Rectal smooth muscle tissue (tissue), 1 donor: ENCODE results near the gene NPLOC4.

Experiments
- H3K27ac ChIP-seq: one replicate; pipeline ENCODE4 v1.7.0; 2013; ENCODE audit warnings: low read depth, low read length, inconsistent platforms
- H3K27me3 ChIP-seq: one replicate; pipeline ENCODE4 v1.7.0; 2013; ENCODE audit warnings: low read length; ENCODE audit not compliant: control insufficient read depth, insufficient read depth
- H3K36me3 ChIP-seq: one replicate; pipeline ENCODE4 v1.7.0; 2013; ENCODE audit warnings: low read length; ENCODE audit not compliant: control insufficient read depth, insufficient read depth
- H3K4me1 ChIP-seq: one replicate; pipeline ENCODE4 v1.7.0; 2013; ENCODE audit warnings: low read length; ENCODE audit not compliant: control insufficient read depth, insufficient read depth
- H3K4me3 ChIP-seq: one replicate; pipeline ENCODE4 v1.7.0; 2013; ENCODE audit warnings: low read length
- H3K9ac ChIP-seq: one replicate; pipeline ENCODE4 v1.7.0; 2013; ENCODE audit warnings: low read length

NPLOC4 gene

DNA sequence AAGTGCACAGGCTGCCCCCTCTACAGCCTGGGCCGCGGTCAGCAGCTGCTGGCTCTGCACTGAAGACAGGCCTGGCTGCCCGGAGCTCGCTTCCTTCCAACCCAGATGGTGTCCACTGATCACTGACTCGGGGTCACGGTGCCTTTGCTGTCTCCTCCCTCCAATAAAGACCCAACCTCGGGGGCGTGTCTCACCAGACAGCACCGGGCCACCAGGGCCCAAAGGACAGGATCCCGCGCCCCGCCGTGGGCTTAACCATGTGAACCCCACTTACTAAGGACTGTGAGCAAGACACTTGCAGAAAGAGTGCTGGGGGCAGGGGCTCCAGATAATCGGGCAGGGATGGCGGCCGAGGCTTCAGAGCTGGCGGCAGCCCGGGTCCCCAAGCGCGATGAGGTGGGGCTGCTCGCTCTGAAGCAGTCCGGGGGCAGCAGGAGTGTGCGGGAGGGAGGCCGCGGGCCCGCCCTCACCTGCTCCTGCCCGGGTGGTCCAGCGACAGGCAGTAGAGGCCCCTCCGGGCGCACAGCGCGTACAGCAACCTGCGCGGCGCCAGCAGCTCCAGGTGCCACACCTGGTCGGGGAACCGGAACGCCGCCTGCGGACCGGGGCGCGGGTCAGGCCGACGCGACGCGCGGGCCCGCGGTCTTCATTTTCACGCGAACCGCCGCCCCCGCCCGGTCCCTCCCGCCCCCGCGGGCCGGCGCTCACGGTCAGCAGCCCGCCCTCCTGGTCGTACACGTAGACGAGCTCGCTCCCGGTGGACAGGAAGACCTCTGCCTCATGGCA lies 85.3 kb downstream of the NPLOC4 start:
- Histone ChIP-seq H3K27ac (peak overlapping the region; percentile 67), H3K4me1 (peaks cover 12% of the 10 kb centered on the region), H3K4me3 (peak overlapping the region; percentile 89), H3K27me3 (no peaks in the 10 kb centered on the region), H3K36me3 (peaks cover 9% of the 10 kb centered on the region), H3K9ac (peak overlapping the region; percentile 50)

- Histone ChIP-seq H3K9ac (no peak overlapping the region), H3K27ac (no peak overlapping the region), H3K4me1 (peaks cover 12% of the 10 kb centered on the region), H3K36me3 (peaks cover 9% of the 10 kb centered on the region), H3K4me3 (peak overlapping the region; percentile 89), H3K27me3 (no peaks in the 10 kb centered on the region)
Observed at GRCh38 chr17:81550830-81551457, 86.0 kb downstream of the NPLOC4 start.

DNA sequence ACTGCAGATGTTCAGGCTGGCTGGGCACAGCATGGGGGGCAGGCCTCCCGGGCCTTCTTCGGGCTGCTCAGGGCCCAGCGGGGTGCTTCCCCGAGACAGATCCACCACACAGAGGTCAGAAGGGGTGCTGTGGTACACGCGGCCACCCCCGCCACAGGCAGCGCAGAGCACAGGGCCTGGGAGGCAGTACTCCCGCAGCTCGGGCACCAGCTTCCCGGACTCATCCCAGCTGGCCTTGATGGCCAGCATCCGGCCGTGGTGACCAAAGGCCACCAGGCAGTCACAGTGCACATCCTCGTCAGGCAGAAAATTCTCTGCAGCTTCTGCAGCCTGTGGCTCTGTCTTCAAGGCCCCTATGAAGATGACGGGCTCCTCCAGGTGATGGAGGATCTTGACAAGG lies 86.6 kb downstream of the NPLOC4 start:
- Histone ChIP-seq H3K9ac (no peak overlapping the region), H3K36me3 (peaks cover 10% of the 10 kb centered on the region), H3K4me1 (peaks cover 12% of the 10 kb centered on the region), H3K27ac (no peak overlapping the region), H3K27me3 (no peaks in the 10 kb centered on the region), H3K4me3 (no peak overlapping the region)

DNA sequence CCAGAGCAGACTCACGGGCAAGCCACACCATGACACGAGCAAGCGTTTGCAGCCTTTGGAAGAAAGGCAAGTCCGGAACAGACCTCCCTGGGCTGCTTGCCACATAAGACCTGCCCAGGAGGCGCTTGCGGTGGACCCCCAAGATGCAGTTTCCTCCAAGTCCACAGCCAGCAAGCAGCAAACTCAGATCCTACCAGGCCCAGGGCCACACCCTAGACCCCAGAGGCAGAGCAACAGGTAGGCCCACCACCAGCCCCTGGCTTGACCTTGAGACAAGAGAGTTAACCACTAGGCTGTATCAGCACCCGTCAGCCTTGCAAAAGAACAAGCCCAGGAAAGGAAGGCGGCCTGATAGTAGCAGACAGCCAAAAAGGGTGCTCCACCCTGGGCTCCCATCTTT lies 87.1 kb downstream of the NPLOC4 start:
- no peak overlapping the region for H3K9ac ChIP-seq
- peaks cover 15% of the 10 kb centered on the region for H3K36me3 ChIP-seq
- no peak overlapping the region for H3K27ac ChIP-seq
- peaks cover 12% of the 10 kb centered on the region for H3K4me1 ChIP-seq
- no peaks in the 10 kb centered on the region for H3K27me3 ChIP-seq
- no peak overlapping the region for H3K4me3 ChIP-seq

- H3K4me3 ChIP-seq = no peak overlapping the region
Observed at GRCh38 chr17:81549031-81549557, 87.8 kb downstream of the NPLOC4 start.

GRCh38 chr17:81547614-81547982 lies 89.3 kb downstream of the NPLOC4 start:
- H3K36me3 ChIP-seq = peaks cover 21% of the 10 kb centered on the region
- no peak overlapping the region for H3K27ac ChIP-seq
- H3K4me1 ChIP-seq = peaks cover 5% of the 10 kb centered on the region
- H3K4me3 ChIP-seq = no peak overlapping the region
- no peak overlapping the region for H3K9ac ChIP-seq
- no peaks in the 10 kb centered on the region for H3K27me3 ChIP-seq

More at GRCh38 chr17:81549031-81549557, 87.8 kb downstream of the NPLOC4 start:
- Histone ChIP-seq H3K9ac (no peak overlapping the region), H3K36me3 (peaks cover 19% of the 10 kb centered on the region), H3K27ac (no peak overlapping the region), H3K4me1 (peaks cover 12% of the 10 kb centered on the region), H3K27me3 (no peaks in the 10 kb centered on the region)

DNA sequence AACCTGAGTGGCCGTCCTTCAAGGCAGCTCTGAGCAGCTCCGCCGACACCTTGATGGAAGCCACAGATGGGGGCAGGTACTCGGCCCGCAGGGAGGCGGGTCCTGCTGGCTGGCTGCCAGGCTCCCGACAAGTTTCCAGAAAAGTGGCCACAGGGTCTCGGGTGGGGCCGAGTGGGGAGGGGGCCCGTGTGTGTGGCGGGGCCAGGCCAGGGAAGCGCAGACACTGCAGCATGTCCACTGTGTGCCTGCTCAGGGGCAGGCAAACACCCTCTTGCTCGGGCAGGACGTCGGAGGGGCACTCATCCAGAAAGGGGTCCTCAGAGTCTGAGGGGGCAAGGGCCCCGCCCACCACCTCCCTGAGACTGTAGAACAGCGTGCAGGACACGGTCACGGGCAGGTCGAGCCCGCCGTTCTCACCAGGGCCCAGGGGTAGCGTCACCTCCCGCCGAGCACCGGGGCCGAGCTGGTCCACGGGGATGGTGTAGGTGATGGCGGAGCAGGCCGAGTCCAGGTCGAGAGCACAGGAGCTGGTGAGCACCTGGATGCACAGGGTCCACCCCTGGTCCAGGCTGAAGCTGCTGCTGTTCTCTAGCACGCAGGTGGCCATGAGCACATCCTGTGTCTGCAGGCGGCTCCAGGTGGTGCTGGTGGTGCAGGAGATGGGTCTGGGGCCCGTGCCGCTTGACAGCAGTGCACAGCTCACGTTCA lies 89.9 kb downstream of the NPLOC4 start:
- Histone ChIP-seq H3K36me3 (peaks cover 21% of the 10 kb centered on the region), H3K9ac (no peak overlapping the region), H3K27me3 (no peaks in the 10 kb centered on the region), H3K4me3 (no peak overlapping the region), H3K4me1 (peaks cover 5% of the 10 kb centered on the region), H3K27ac (no peak overlapping the region)

DNA sequence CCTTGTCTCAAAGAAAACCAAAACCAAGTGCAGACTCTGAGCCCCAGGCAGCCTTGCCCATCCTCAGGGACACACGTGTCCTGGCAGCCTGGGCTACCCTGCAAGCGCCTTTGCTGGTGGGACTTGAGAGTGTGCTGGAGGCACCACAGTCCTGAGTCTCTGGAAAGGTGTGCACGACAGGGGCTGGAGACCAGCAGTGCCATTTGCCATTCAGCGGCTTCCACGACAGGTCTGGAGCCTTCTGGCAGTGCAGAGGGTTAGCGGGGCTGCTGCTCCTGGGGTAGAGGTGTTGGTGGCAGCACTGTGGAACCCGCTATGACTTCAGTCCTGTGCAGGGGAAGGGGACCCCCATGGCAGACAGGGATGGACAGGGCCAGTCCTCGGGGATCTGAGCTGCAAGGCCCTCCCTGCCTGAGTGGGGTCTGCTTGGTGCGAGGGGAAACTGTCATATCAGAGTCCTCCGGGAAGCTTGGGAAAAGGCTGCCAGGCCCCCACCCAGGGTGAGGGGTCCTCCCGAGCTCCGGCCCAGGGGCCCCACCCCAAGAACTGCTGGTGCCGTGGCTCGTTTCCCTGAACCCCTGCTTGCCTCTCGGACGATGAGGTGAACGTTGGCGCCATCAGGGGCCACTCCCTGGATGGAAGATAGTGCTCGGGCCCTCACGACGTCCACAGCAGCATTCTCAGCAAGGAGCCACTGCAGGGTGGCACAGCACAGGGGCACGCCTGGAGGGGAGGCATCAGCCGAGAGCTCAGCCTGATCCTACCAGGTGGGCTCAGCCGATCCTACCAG lies 91.6 kb downstream of the NPLOC4 start:
- Histone ChIP-seq H3K9ac (no peak overlapping the region), H3K36me3 (peaks cover 21% of the 10 kb centered on the region), H3K4me1 (no peaks in the 10 kb centered on the region), H3K4me3 (no peak overlapping the region), H3K27ac (no peak overlapping the region), H3K27me3 (no peaks in the 10 kb centered on the region)

DNA sequence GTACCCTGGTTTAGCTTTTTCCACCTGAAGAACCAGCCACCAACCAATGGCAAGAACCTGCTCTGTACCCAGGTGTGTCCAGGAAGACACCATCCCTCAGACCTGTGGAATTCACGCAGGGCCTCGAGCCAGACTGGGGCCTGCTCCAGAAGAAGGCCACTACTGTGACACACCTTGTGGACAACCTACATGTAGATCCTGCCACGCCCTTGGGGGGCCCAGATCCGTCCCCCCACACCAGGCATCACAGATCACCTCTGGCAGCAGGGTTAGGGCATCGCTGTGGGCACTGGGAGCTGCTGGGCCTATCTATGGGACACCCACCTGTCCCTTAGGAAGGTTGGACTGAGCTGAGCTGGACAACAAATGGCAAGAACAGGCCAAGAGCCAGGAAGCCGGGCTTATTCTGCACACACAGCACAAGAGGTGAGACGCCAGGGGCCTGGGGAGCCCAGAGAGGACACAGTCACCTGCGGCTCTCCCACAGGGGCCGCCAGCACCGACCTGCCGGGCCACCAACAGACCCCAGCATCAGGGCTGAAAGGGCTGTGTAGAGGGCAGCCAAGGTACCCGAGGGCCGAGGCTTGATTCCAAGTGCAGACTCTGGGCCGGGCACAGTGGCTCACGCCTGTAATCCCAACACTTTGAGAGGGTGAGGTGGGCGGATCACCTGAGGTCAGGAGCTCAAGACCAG lies 92.5 kb downstream of the NPLOC4 start:
- peaks cover 24% of the 10 kb centered on the region for H3K36me3 ChIP-seq

GRCh38 chr17:81543756-81544155 lies 93.2 kb downstream of the NPLOC4 start:
- H3K4me1 ChIP-seq = no peaks in the 10 kb centered on the region
- H3K27ac ChIP-seq = no peak overlapping the region
- H3K36me3 ChIP-seq = peaks cover 24% of the 10 kb centered on the region
- no peaks in the 10 kb centered on the region for H3K27me3 ChIP-seq
- H3K4me3 ChIP-seq = no peak overlapping the region
- no peak overlapping the region for H3K9ac ChIP-seq

More for the DNA sequence above, 92.5 kb downstream of the NPLOC4 start:
- Histone ChIP-seq H3K9ac (no peak overlapping the region), H3K27ac (no peak overlapping the region), H3K27me3 (no peaks in the 10 kb centered on the region), H3K4me1 (no peaks in the 10 kb centered on the region), H3K4me3 (no peak overlapping the region)

GRCh38 chr17:81543339-81543675 lies 93.6 kb downstream of the NPLOC4 start:
- Histone ChIP-seq H3K4me3 (no peak overlapping the region), H3K27ac (no peak overlapping the region), H3K27me3 (no peaks in the 10 kb centered on the region), H3K9ac (no peak overlapping the region), H3K36me3 (peaks cover 24% of the 10 kb centered on the region), H3K4me1 (no peaks in the 10 kb centered on the region)
